ENCODE results near the gene PCDHA3.
"Not testable (repeated sequence)": the region's sequence is repeated elsewhere in the genome, so short reads cannot be mapped to it uniquely, and the experiment has no call there.

- not testable (repeated sequence) for TF ChIP-seq RAD21 (conservative IDR thresholded peaks at IDR 0.05 in 1 of 2, IDR thresholded peaks at IDR 0.05 in 1 of 2); SMC3 (IDR thresholded peaks at IDR 0.05)
- TF ChIP-seq, protein P1, sequence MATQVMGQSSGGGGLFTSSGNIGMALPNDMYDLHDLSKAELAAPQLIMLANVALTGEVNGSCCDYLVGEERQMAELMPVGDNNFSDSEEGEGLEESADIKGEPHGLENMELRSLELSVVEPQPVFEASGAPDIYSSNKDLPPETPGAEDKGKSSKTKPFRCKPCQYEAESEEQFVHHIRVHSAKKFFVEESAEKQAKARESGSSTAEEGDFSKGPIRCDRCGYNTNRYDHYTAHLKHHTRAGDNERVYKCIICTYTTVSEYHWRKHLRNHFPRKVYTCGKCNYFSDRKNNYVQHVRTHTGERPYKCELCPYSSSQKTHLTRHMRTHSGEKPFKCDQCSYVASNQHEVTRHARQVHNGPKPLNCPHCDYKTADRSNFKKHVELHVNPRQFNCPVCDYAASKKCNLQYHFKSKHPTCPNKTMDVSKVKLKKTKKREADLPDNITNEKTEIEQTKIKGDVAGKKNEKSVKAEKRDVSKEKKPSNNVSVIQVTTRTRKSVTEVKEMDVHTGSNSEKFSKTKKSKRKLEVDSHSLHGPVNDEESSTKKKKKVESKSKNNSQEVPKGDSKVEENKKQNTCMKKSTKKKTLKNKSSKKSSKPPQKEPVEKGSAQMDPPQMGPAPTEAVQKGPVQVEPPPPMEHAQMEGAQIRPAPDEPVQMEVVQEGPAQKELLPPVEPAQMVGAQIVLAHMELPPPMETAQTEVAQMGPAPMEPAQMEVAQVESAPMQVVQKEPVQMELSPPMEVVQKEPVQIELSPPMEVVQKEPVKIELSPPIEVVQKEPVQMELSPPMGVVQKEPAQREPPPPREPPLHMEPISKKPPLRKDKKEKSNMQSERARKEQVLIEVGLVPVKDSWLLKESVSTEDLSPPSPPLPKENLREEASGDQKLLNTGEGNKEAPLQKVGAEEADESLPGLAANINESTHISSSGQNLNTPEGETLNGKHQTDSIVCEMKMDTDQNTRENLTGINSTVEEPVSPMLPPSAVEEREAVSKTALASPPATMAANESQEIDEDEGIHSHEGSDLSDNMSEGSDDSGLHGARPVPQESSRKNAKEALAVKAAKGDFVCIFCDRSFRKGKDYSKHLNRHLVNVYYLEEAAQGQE (IDR thresholded peaks at IDR 0.05), result not testable (repeated sequence)
- TF ChIP-seq, protein P2, sequence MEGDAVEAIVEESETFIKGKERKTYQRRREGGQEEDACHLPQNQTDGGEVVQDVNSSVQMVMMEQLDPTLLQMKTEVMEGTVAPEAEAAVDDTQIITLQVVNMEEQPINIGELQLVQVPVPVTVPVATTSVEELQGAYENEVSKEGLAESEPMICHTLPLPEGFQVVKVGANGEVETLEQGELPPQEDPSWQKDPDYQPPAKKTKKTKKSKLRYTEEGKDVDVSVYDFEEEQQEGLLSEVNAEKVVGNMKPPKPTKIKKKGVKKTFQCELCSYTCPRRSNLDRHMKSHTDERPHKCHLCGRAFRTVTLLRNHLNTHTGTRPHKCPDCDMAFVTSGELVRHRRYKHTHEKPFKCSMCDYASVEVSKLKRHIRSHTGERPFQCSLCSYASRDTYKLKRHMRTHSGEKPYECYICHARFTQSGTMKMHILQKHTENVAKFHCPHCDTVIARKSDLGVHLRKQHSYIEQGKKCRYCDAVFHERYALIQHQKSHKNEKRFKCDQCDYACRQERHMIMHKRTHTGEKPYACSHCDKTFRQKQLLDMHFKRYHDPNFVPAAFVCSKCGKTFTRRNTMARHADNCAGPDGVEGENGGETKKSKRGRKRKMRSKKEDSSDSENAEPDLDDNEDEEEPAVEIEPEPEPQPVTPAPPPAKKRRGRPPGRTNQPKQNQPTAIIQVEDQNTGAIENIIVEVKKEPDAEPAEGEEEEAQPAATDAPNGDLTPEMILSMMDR (IDR thresholded peaks at IDR 0.05), result not testable (repeated sequence)
Measured at GRCh38 chr5:140849831-140850634, 49.2 kb downstream of the PCDHA3 start.

Data from A549 (cell line).